Liver (tissue), 3 donors: ENCODE measurements around the gene NMU.

Experiments used
- EGR1 ChIP-seq, 2 donors: IDR thresholded peaks; 2 replicates each; pipeline ENCODE4 v1.6.1; 2016 to 2018; ENCODE audit warnings: antibody characterized with exemption in 2 of 2, low read depth in 2 of 2
- HNF4G ChIP-seq: IDR thresholded peaks from 2 replicates; pipeline ENCODE4 v1.6.1; 2016; ENCODE audit warnings: antibody characterized with exemption
- RAD21 ChIP-seq, 2 donors: IDR thresholded peaks; 2 replicates each; pipeline ENCODE4 v1.6.1; 2016; ENCODE audit warnings: antibody characterized with exemption in 2 of 2, mild to moderate bottlenecking in 2 of 2
- TF ChIP-seq, protein P1 (sequence below): fragments of 150-350 bp; IDR thresholded peaks from 2 replicates; pipeline ENCODE4 v1.5.1; 2017; ENCODE audit warnings: improper control_type of control experiment, low read depth, low read length; ENCODE audit not compliant: missing input control
- TF ChIP-seq, protein P2 (sequence below): IDR thresholded peaks from 2 replicates; pipeline ENCODE4 v1.6.1; 2016; ENCODE audit warnings: antibody characterized with exemption
- TF ChIP-seq, protein P3 (sequence below): IDR thresholded peaks from 2 replicates; pipeline ENCODE4 v1.6.1; 2016; ENCODE audit warnings: antibody characterized with exemption
- TF ChIP-seq, protein P4 (sequence below): IDR thresholded peaks from 2 replicates; pipeline ENCODE4 v1.6.1; 2016; ENCODE audit warnings: antibody characterized with exemption, mild to moderate bottlenecking
- donor health status: healthy.
- donor health status: healthy.

DNA sequence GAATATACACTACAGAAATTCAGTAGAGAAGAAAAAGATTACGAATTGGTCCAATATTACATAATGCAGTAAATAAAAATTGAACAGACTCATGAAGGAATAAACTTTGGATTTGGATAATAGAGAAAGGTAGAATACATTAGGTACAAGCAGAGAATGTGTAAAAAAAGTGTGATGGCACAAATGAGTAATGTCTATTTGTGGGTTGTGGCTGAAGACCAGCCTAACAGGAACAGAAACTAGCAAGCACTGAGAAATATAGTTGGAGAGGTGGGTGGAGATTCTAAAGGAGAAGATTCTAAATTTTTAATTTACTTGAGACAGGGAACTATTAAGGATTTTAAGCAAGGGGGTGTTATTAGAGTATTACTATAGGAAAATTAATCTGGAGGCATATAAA, 74.2 kb downstream of the NMU start:
- TF ChIP-seq, protein P1, sequence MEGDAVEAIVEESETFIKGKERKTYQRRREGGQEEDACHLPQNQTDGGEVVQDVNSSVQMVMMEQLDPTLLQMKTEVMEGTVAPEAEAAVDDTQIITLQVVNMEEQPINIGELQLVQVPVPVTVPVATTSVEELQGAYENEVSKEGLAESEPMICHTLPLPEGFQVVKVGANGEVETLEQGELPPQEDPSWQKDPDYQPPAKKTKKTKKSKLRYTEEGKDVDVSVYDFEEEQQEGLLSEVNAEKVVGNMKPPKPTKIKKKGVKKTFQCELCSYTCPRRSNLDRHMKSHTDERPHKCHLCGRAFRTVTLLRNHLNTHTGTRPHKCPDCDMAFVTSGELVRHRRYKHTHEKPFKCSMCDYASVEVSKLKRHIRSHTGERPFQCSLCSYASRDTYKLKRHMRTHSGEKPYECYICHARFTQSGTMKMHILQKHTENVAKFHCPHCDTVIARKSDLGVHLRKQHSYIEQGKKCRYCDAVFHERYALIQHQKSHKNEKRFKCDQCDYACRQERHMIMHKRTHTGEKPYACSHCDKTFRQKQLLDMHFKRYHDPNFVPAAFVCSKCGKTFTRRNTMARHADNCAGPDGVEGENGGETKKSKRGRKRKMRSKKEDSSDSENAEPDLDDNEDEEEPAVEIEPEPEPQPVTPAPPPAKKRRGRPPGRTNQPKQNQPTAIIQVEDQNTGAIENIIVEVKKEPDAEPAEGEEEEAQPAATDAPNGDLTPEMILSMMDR, result no peak
- no peak for TF ChIP-seq RAD21 (IDR thresholded peaks at IDR 0.05)
- TF ChIP-seq, protein P2, sequence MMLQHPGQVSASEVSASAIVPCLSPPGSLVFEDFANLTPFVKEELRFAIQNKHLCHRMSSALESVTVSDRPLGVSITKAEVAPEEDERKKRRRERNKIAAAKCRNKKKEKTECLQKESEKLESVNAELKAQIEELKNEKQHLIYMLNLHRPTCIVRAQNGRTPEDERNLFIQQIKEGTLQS, result no peak
- TF ChIP-seq, protein P3, sequence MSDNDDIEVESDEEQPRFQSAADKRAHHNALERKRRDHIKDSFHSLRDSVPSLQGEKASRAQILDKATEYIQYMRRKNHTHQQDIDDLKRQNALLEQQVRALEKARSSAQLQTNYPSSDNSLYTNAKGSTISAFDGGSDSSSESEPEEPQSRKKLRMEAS, result no peak
- no peak for TF ChIP-seq EGR1 (IDR thresholded peaks at IDR 0.05; ENCODE audit: low read depth in 2 of 2)
- TF ChIP-seq, protein P4, sequence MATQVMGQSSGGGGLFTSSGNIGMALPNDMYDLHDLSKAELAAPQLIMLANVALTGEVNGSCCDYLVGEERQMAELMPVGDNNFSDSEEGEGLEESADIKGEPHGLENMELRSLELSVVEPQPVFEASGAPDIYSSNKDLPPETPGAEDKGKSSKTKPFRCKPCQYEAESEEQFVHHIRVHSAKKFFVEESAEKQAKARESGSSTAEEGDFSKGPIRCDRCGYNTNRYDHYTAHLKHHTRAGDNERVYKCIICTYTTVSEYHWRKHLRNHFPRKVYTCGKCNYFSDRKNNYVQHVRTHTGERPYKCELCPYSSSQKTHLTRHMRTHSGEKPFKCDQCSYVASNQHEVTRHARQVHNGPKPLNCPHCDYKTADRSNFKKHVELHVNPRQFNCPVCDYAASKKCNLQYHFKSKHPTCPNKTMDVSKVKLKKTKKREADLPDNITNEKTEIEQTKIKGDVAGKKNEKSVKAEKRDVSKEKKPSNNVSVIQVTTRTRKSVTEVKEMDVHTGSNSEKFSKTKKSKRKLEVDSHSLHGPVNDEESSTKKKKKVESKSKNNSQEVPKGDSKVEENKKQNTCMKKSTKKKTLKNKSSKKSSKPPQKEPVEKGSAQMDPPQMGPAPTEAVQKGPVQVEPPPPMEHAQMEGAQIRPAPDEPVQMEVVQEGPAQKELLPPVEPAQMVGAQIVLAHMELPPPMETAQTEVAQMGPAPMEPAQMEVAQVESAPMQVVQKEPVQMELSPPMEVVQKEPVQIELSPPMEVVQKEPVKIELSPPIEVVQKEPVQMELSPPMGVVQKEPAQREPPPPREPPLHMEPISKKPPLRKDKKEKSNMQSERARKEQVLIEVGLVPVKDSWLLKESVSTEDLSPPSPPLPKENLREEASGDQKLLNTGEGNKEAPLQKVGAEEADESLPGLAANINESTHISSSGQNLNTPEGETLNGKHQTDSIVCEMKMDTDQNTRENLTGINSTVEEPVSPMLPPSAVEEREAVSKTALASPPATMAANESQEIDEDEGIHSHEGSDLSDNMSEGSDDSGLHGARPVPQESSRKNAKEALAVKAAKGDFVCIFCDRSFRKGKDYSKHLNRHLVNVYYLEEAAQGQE, result no peak
- no peak for TF ChIP-seq HNF4G
